ENCODE results near the gene WHAMM.
"Not testable (repeated sequence)": the region's sequence is repeated elsewhere in the genome, so short reads cannot be mapped to it uniquely, and the experiment has no call there.

WHAMM gene

GRCh38 chr15:82802497-82802896, 6.9 kb upstream of the WHAMM start:
- DNase-seq (ENCODE audit: low read depth in 2 of 2), result no peak

- DNase-seq (ENCODE audit: low read depth in 2 of 2), result no peak
Observed at GRCh38 chr15:82803793-82804574, 5.4 kb upstream of the WHAMM start.

GRCh38 chr15:82804575-82804949, 4.9 kb upstream of the WHAMM start:
- no peak for DNase-seq (ENCODE audit: low read depth in 2 of 2)

- no peak for DNase-seq (ENCODE audit: low read depth in 2 of 2)
Observed at GRCh38 chr15:82805994-82806406, 3.4 kb upstream of the WHAMM start, which contains the start of gene FSD2. Gene FSD2, minus strand, starts transcription at chr15:82806069. Its CDS starts 18,679 bp downstream, at chr15:82787390.

- DNase-seq (ENCODE audit: low read depth in 2 of 2), result no peak
Observed at GRCh38 chr15:82807920-82808633, 1.4 kb upstream of the WHAMM start.

- DNase-seq (ENCODE audit: low read depth in 2 of 2), result no peak
Observed at GRCh38 chr15:82808634-82809041, 790 bp upstream of the WHAMM start.

- no peak for DNase-seq (ENCODE audit: low read depth in 2 of 2)
Observed at GRCh38 chr15:82810061-82810889, 847 bp downstream of the WHAMM start.

GRCh38 chr15:82810890-82811426, 1.5 kb downstream of the WHAMM start:
- DNase-seq (ENCODE audit: low read depth in 2 of 2), result peak in 1 of 2 donors; percentile 36

- no peak for DNase-seq (ENCODE audit: low read depth in 2 of 2)
Observed at GRCh38 chr15:82812994-82813393, 3.6 kb downstream of the WHAMM start.

- no peak for DNase-seq (ENCODE audit: low read depth in 2 of 2)
Observed at GRCh38 chr15:82820128-82820527, 10.7 kb downstream of the WHAMM start.

- DNase-seq (ENCODE audit: low read depth in 2 of 2), result not testable (repeated sequence)
Observed at GRCh38 chr15:82821396-82821795, 12.0 kb downstream of the WHAMM start.

GRCh38 chr15:82821851-82822250, 12.4 kb downstream of the WHAMM start:
- DNase-seq (ENCODE audit: low read depth in 2 of 2), result not testable (repeated sequence)

GRCh38 chr15:82823049-82823448, 13.6 kb downstream of the WHAMM start:
- DNase-seq (ENCODE audit: low read depth in 2 of 2), result no peak

GRCh38 chr15:82828075-82828474, 18.6 kb downstream of the WHAMM start:
- no peak for DNase-seq (ENCODE audit: low read depth in 2 of 2)

- no peak for DNase-seq (ENCODE audit: low read depth in 2 of 2)
Observed at GRCh38 chr15:82829234-82829633, 19.8 kb downstream of the WHAMM start.

GRCh38 chr15:82830427-82831173, 21.2 kb downstream of the WHAMM start:
- DNase-seq (ENCODE audit: low read depth in 2 of 2), result no peak

- DNase-seq (ENCODE audit: low read depth in 2 of 2), result no peak
Observed at GRCh38 chr15:82831894-82832600, 22.6 kb downstream of the WHAMM start.

- peak in 1 of 2 donors; percentile 20 for DNase-seq (ENCODE audit: low read depth in 2 of 2)
Observed at GRCh38 chr15:82832601-82833361, 23.4 kb downstream of the WHAMM start.

- DNase-seq (ENCODE audit: low read depth in 2 of 2), result no peak
Observed at GRCh38 chr15:82833362-82833682, 23.9 kb downstream of the WHAMM start.

GRCh38 chr15:82835391-82835917, 26.0 kb downstream of the WHAMM start:
- DNase-seq (ENCODE audit: low read depth in 2 of 2), result no peak
